ENCODE data around the gene FLRT1. TPM values are rescaled to one million over a fixed set of nuclear protein-coding genes. Genes with fewer than 3 reads are reported as not detected.

FLRT1 gene
- total and polyA plus RNA-seq, 2 of the 13 experiments (the other 11 are each of a cell fraction or from before 2014, with no cell fraction given) = 0.02 to 0.08 TPM

DNA sequence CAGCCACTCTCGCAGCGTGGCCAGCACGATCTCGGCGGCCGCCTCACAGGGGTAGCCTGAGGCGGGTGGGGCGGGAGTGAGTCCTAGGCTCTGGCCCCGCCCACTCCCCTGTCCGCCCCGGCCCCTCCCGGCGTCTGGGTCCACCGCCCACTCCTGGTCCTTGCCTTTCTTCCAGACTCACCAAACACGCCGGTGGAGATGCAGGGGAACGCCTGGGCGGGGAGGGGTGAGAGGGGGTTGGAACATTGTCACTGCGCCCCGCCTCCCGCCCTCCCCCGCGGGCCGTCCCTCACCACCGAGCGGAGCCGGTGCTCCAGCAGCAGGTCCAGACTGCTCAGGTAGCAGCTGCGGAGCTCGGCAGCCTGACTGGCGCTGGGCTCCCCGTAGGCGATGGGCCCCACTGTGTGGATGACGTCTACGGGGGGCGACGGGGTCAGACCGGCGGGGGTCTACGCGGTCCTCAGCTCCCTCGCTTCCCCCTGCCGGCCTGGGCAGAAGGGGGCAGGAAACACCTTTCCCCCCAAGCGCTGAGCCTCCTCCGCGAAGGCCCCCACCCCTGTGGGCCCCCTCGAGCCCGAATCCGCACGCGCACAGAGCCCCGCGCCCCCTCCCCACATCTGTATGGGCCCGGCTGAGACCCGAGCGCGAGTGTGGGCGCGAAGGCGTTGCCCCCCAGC is 36.2 kb upstream of the FLRT1 start:
- FAIRE-seq (no peak), ATAC-seq (peak; percentile 3; the same call in 1 of the 3 replicates), DNase-seq (ENCODE audit: low spot score) (no peak)
- ChIA-PET CTCF (ENCODE audit: low intra/inter-chr PET ratio, low total read pairs) (no interaction called here), POLR2A (interaction anchor here (1.0 kb wide), 1 partner anchor 8 kb away, joined by 3 read pairs; no protein-coding TSS in a partner anchor)
- no peaks in the 10 kb centered on the region for H3K4me1 ChIP-seq (ENCODE audit: insufficient read depth, low read length)
- no peaks in the 10 kb centered on the region for H4K20me1 ChIP-seq (ENCODE audit: insufficient read depth, low read length)
- H3K4me2 ChIP-seq (ENCODE audit: low read depth, low read length) = no peak overlapping the region
- TF ChIP-seq, protein P1, sequence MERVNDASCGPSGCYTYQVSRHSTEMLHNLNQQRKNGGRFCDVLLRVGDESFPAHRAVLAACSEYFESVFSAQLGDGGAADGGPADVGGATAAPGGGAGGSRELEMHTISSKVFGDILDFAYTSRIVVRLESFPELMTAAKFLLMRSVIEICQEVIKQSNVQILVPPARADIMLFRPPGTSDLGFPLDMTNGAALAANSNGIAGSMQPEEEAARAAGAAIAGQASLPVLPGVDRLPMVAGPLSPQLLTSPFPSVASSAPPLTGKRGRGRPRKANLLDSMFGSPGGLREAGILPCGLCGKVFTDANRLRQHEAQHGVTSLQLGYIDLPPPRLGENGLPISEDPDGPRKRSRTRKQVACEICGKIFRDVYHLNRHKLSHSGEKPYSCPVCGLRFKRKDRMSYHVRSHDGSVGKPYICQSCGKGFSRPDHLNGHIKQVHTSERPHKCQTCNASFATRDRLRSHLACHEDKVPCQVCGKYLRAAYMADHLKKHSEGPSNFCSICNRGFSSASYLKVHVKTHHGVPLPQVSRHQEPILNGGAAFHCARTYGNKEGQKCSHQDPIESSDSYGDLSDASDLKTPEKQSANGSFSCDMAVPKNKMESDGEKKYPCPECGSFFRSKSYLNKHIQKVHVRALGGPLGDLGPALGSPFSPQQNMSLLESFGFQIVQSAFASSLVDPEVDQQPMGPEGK (CRISPR knock-in tag; IDR thresholded peaks at IDR 0.05) = 0 out of 2 replicates have a peak, but pooled peaks have one; percentile 5
- TF ChIP-seq ZNF431 (CRISPR knock-in tag; IDR thresholded peaks at IDR 0.05; ENCODE audit: borderline replicate concordance, low read depth) = no peak
- H3K79me2 ChIP-seq (ENCODE audit: insufficient read depth, low read length) = no peaks in the 10 kb centered on the region
- no TSS peak for BruUV-seq (replicated peaks)
- 94% methylated on average over 30 of the region's 59 CpGs for WGBS (ENCODE audit: low lambda C conversion rate)
- H3K9ac ChIP-seq (ENCODE audit: insufficient read depth, low read depth, low read length) = no peak overlapping the region
- intact Hi-C loops (cut with micrococcal nuclease; ENCODE audit: unreplicated experiment) (no loop called here), in situ Hi-C loops (cut with HindIII; ENCODE audit: extremely low pct_ligation_motif_present, low pct_unique_long_range_greater_than_20kb) (no loop called here)
- H3K4me3 ChIP-seq (replicated peaks in 1 of 3; ENCODE audit: insufficient read depth in 1 of 3, low read depth in 2 of 3, low read length in 3 of 3) = no peak overlapping the region
- H3K27ac ChIP-seq (ENCODE audit: extremely low read length, insufficient read depth, low read length) = no peak overlapping the region
- no peaks in the 10 kb centered on the region for H3K27me3 ChIP-seq (ENCODE audit: control insufficient read depth in 1 of 2, insufficient read depth in 2 of 2, low read length in 2 of 2)
- no peak overlapping the region for H2AFZ ChIP-seq (ENCODE audit: low read length)
- peaks cover 12 to 31% of the 10 kb centered on the region in 2 experiments; a peak in 4 of 5 replicates for H3K36me3 ChIP-seq (replicated peaks in 1 of 2; ENCODE audit: control insufficient read depth in 1 of 2, insufficient read depth in 2 of 2, low read length in 2 of 2)
- H3K9me3 ChIP-seq (ENCODE audit: low read length) = no peaks in the 10 kb centered on the region

DNA sequence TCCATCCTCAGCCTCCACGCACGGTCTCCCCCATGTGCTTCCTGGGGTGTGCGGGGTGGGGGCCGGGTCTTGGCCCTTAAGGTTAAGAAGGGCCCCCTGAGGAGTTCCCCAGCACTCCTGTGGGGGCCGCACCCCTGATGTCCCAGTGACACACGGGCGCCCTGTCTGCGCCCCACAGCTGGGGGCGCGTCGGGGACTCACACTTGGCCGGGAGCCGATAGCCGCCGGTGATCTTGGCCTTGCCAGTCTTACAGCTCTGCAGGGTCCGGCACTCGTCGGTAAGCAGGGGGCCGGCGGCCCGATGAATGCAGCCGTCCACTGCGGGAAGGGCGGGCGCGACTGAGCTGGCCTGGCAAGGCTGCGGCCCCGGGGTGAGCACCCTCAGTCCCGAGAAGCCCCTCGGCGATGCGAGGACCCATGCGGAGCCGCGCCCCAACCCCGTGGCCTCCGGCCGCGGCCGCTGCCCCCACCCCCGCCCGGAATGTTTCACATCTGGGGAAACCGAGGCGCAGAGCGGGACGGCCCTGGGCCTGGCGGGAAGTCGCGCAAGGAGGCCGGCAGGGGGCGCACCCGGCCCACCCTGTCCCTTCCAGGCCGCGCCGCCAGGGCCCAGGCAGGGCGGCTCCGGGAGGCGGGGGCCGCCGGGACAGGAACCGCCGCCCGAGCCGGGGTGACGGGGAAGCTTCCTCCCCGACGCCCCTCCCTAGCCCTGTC is 35.5 kb upstream of the FLRT1 start:
- no peaks in the 10 kb centered on the region for H3K27me3 ChIP-seq (ENCODE audit: control insufficient read depth in 1 of 2, insufficient read depth in 2 of 2, low read length in 2 of 2)
- no peak overlapping the region for H3K4me2 ChIP-seq (ENCODE audit: low read depth, low read length)
- no peaks in the 10 kb centered on the region for H3K4me1 ChIP-seq (ENCODE audit: insufficient read depth, low read length)
- ChIA-PET CTCF (ENCODE audit: low intra/inter-chr PET ratio, low total read pairs) (no interaction called here), POLR2A (interaction anchor here (1.0 kb wide), 1 partner anchor 8 kb away, joined by 3 read pairs; no protein-coding TSS in a partner anchor)
- no peak overlapping the region for H3K9ac ChIP-seq (ENCODE audit: insufficient read depth, low read depth, low read length)
- 96% methylated on average over 15 of the region's 67 CpGs for WGBS (ENCODE audit: low lambda C conversion rate)
- H2AFZ ChIP-seq (ENCODE audit: low read length) = no peak overlapping the region
- no TSS peak for BruUV-seq (replicated peaks)
- H3K4me3 ChIP-seq (replicated peaks in 1 of 3; ENCODE audit: insufficient read depth in 1 of 3, low read depth in 2 of 3, low read length in 3 of 3) = no peak overlapping the region
- no peaks in the 10 kb centered on the region for H3K9me3 ChIP-seq (ENCODE audit: low read length)
- FAIRE-seq (no peak), DNase-seq (ENCODE audit: low spot score) (no peak), ATAC-seq (no peak)
- H3K79me2 ChIP-seq (ENCODE audit: insufficient read depth, low read length) = no peaks in the 10 kb centered on the region
- TF ChIP-seq AGO2 (optimal IDR thresholded peaks at IDR 0.05; ENCODE audit: low read depth, low read length) = peak; percentile 40
- no peak for TF ChIP-seq KMT2B (CRISPR knock-in tag; IDR thresholded peaks at IDR 0.05)
- TF ChIP-seq AKAP8 (CRISPR knock-in tag; IDR thresholded peaks at IDR 0.05) = 0 out of 2 replicates have a peak, but pooled peaks have one; percentile 26
- intact Hi-C loops (cut with micrococcal nuclease; ENCODE audit: unreplicated experiment) (no loop called here), in situ Hi-C loops (cut with HindIII; ENCODE audit: extremely low pct_ligation_motif_present, low pct_unique_long_range_greater_than_20kb) (no loop called here)
- no peaks in the 10 kb centered on the region for H4K20me1 ChIP-seq (ENCODE audit: insufficient read depth, low read length)
- H3K36me3 ChIP-seq (replicated peaks in 1 of 2; ENCODE audit: control insufficient read depth in 1 of 2, insufficient read depth in 2 of 2, low read length in 2 of 2) = peaks cover 8 to 27% of the 10 kb centered on the region in 2 experiments; a peak in 4 of 5 replicates
- no peak overlapping the region for H3K27ac ChIP-seq (ENCODE audit: extremely low read length, insufficient read depth, low read length)
